Renal cortical epithelial cell (primary cell): ENCODE measurements around the gene DTNB. TPM values are rescaled to one million over a fixed set of nuclear protein-coding genes. Genes with fewer than 3 reads are reported as not detected.
"Not testable (repeated sequence)": the region's sequence is repeated elsewhere in the genome, so short reads cannot be mapped to it uniquely, and the experiment has no call there.

Experiments
- DNase-seq: peaks from one replicate; pipeline ENCODE4 v3.0.0-alpha.2; 2011; ENCODE audit warnings: low read depth
- total RNA-seq: library from RNA; depleted of rRNA; stranded (reverse); fragments of >200 nt; gene quantifications from 2 replicates; pipeline ENCODE4 v1.2.3, GENCODE V29; 2014

DTNB gene
- total RNA-seq, 1 donor from 2014 or later = 10.7 TPM

DNA sequence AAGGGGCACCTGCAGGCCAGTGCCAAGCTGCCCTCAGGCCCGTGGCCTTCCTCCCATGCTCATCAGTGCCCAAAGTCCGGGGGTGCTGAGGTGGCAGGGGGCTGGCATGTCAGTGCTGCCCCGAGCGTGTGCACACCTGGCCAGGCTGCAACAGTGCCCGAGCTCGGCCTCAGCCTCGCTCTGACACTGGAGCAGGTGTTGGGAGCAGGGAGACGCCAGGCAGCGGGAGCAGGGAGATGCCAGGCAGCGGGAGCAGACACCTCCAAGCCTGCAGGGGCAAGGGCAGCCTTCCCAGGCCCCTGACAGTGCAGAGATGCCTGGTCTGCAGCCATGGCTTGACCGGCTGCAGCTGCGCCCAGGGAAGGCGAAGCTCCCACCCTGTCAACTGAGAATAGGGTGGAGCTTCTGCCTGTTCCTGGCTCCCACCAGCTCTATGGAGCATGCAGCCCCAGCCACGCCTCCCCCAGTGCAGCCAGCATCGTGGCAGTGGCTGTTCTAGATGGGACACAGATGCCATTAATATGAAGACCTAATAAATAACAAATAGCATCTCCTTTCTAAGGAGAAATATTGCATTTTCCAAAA, 82.4 kb downstream of the DTNB start:
- DNase-seq = no peak

DNA sequence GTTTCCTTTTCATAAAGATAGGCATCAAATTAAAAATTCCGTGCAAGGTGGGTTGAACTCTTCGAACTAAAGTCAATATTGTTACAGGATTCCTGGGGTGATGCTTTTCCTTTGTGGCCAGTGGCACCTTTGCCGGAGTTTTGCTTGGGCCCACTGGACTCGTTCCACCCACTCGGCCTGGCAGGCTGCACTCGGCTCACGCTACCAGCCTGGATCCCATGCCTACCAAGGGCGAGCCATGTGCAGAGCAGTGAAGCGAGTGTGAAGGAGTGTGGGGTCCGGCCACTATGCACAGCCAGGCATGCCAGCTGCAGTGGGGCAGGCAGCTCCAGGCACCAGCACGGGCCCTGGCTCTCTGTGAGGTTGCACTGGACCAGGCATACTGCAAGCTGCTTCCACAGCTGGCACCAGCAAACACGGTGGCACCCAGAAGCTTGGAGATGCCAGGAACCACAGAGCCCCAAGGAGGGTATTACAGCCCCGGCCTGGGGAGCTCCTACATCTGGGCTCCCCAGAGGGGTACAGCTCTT, 83.6 kb downstream of the DTNB start:
- DNase-seq = no peak

DNA sequence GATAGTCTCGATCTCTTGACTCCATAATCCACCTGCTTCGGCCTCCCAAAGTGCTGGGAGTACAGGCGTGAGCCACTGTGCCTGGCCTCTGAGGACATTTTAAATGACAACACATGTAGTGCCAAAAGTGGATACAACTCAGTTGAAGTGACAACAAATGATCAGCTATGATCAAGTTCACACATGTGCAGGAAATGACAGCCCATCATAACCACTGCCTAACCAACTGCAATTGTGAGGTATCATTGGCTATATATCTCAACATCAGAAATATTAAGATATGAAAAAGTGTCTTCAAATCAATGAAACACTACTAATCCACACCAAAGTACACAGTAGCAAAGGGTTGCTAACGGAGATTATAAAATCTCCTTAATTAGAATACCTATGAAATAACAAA, 84.8 kb downstream of the DTNB start:
- no peak for DNase-seq

DNA sequence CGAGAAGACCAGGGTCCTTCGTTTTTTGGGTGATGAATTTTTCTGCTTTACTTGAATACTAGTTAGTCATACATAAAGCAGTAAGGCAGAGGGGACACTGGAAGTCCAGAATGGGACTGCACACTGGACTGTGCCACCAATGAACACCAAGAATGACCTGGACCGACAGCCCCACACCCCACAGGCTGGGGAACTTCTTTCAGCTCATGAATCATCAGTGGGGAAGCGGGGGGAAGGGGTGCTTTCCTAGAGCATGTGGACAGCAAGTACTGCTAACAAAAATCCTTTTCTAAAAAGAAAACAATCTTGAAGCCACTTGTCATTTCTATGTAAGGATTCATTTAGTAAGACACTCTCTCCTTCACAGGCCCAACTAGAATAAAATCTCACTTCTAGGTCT, 86.0 kb downstream of the DTNB start:
- DNase-seq = peak; percentile 53

- DNase-seq = no peak
These were observed 86.6 kb downstream of the DTNB start for GRCh38 chr2:25586726-25587144.

GRCh38 chr2:25585189-25585588, 88.2 kb downstream of the DTNB start:
- no peak for DNase-seq

- no peak for DNase-seq
These were observed 91.1 kb downstream of the DTNB start for GRCh38 chr2:25582077-25582830.

GRCh38 chr2:25576596-25576995, 96.8 kb downstream of the DTNB start:
- no peak for DNase-seq

DNA sequence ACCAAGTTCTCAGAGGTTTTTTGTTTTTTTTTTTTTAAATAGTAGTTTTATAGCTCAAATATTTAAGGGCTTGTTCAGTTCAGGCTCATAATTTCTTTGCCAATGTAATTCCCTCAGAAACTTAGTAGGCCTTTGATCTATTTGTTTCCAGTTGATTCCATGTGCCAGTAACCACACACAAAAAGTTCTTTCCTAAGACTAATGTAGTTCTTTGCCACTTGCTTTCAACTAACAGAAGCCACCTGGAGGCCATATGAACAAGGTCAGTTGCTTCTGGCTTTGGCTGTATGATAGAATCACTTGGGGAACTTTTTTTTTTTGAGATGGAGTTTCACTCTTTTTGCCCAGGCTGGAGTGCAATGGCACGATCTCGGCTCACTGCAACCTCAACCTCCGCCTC, 100.7 kb downstream of the DTNB start:
- no peak for DNase-seq

DNA sequence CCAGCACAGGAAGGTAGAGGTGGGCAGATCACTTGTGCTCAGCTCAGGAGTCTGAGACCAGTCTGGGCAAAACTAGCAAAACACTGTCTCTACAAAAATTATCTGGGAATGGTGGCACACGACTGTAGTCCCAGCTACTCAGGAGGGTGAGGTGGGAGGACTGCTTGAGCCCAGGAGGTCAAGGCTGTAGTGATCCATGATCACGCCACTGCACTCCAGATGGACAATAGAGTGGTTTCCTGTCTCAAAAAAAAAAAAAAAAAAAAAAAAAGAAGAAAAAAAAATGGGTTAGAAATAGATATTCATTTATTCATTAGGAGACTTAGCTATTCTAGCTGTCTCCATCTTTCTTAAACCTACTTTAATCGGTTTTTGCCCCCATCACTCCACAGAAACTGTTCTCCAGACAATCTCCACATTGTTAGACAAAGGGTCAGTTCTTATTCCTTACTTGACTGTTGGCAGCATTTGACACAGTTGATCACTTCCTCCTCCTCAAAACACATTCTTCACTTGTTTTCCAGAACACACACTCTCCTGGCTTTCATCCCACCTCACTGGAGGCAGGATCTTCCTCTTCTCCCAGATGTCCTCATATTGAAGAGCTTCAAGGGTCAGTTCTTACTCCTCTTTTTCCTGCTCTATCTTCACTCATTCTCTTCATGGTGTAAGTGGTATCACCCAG, 103.1 kb downstream of the DTNB start:
- peak; percentile 53 for DNase-seq

GRCh38 chr2:25567406-25567805, 106.0 kb downstream of the DTNB start:
- peak; percentile 54 for DNase-seq

- DNase-seq = peak; percentile 11
These were observed 106.7 kb downstream of the DTNB start for GRCh38 chr2:25566694-25567093.

DNA sequence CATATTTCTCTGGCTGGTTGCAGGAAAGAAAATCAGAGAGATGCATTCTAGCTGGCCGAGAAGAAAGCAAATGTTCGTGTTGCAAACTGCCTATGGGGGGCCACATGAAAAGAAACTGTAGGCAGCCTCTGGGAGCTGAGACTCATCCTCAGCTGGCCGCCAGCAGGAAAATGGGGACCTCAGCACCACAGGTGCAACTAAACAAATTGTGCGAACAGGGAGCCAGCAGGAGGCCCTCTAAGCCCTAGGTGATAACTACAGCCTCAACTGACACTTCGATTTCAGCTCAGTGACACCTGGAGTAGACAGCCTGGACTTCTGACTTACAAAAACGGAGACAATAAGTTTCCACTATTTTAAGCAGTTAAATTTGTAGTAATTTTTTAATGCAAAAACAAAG, 107.3 kb downstream of the DTNB start:
- DNase-seq = no peak

- DNase-seq = no peak
These were observed 112.1 kb downstream of the DTNB start for GRCh38 chr2:25561136-25561850.

GRCh38 chr2:25559148-25559547, 114.2 kb downstream of the DTNB start:
- DNase-seq = no peak

GRCh38 chr2:25558262-25558661, 115.1 kb downstream of the DTNB start:
- peak; percentile 25 for DNase-seq

DNA sequence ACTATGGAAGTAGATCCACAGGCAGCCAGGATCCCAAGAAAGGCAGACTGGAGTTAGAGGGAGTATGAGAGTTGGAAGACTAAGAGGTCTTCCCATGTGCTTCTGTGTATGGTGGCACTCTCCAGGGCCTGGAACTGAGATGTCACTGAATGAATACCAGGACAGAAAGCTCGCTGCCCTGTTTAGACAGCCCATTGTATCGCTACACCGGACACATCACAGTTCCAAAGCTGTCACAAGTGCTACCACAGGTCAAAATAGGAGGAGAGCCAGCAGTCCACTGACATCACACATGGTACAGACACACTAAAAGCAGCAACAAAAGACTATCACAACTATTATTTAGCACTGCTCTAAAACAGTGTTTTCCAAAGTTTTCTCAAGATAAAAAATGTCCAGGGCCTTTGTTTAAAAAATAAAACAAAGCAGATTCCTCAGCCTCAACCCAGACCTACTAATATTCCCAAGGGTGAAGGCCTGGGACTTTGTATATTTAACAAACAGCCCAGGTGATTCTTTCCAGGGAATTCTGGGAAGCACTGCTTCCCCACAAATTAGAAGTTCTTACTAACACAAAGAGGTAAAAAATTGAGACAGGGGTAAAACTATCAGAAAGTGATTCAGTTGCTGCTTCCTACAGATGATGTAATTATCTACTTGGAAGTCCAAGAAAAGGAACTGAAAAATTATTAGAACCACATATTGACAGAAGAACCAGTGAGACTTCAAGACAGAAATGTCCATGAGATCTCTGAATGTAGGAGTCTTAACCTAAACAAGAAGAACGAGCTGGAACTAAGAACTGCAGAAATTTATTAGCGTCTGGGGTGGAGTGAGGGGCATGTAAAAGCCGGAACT, 116.0 kb downstream of the DTNB start:
- no peak for DNase-seq

DNA sequence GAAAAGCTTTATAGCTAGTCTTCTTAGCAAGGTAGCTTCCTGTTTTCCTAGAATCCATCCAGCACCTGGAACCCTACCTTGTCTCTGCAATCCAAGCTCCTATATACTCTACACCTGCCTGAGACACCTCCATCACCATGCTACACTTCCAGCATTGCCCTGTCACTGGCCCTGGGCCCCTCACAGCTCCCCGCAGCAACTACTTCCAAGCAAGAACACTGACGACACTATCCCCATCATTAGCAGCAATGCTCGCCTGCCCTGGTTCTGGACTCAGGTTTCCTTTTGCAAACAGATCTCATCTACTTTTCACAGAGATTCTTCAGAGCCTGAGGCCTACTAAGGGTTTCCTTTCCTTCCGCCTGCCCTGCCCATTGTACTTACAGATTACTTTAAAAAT, 121.1 kb downstream of the DTNB start:
- DNase-seq = no peak

GRCh38 chr2:25551316-25551715, 122.1 kb downstream of the DTNB start:
- peak; percentile 11 for DNase-seq

- not testable (repeated sequence) for DNase-seq
These were observed 123.8 kb downstream of the DTNB start for GRCh38 chr2:25549571-25549970.

- DNase-seq = no peak
These were observed 124.8 kb downstream of the DTNB start for GRCh38 chr2:25548601-25549000.
